ENCODE data around the gene IPMK. TPM values are rescaled to one million over a fixed set of nuclear protein-coding genes. Genes with fewer than 3 reads are reported as not detected.
"Not testable (repeated sequence)": the region's sequence is repeated elsewhere in the genome, so short reads cannot be mapped to it uniquely, and the experiment has no call there.

Gene IPMK
- total RNA-seq, 1 donor from 2014 or later: 6.2 TPM

DNA sequence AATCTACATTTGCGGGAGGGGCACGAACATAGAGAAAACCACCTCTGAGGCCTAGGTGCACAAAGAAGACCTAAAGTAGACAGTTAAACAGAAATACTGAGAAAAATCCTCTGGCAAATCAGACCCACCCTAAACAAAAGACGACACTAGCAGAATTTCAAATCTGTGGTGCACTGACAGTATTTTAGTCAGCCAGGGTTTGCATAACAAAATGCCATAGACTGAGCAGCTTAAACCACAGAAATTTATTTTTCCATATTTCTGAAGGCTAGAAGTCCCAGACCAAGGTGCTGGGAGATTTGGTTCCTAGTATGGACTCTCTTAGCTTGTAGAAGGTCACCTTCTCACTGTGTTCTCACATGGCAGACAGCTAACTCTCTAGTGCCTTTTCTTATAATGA, 26.3 kb downstream of the IPMK start:
- H3K4me3 ChIP-seq (ENCODE audit: low read depth, low read length): no peak overlapping the region
- TF ChIP-seq, protein P1, sequence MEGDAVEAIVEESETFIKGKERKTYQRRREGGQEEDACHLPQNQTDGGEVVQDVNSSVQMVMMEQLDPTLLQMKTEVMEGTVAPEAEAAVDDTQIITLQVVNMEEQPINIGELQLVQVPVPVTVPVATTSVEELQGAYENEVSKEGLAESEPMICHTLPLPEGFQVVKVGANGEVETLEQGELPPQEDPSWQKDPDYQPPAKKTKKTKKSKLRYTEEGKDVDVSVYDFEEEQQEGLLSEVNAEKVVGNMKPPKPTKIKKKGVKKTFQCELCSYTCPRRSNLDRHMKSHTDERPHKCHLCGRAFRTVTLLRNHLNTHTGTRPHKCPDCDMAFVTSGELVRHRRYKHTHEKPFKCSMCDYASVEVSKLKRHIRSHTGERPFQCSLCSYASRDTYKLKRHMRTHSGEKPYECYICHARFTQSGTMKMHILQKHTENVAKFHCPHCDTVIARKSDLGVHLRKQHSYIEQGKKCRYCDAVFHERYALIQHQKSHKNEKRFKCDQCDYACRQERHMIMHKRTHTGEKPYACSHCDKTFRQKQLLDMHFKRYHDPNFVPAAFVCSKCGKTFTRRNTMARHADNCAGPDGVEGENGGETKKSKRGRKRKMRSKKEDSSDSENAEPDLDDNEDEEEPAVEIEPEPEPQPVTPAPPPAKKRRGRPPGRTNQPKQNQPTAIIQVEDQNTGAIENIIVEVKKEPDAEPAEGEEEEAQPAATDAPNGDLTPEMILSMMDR (conservative IDR thresholded peaks at IDR 0.05; ENCODE audit: low read depth, low read length): no peak
- no peak for DNase-seq (ENCODE audit: low read depth)

- no peak overlapping the region for H3K4me3 ChIP-seq (ENCODE audit: low read depth, low read length)
- TF ChIP-seq, protein P1 (conservative IDR thresholded peaks at IDR 0.05; ENCODE audit: low read depth, low read length): no peak
- DNase-seq (ENCODE audit: low read depth): no peak
Measured at GRCh38 chr10:58240531-58240930, 27.2 kb downstream of the IPMK start.

GRCh38 chr10:58239561-58240169, 28.0 kb downstream of the IPMK start:
- H3K4me3 ChIP-seq (ENCODE audit: low read depth, low read length): no peak overlapping the region
- TF ChIP-seq, protein P1 (conservative IDR thresholded peaks at IDR 0.05; ENCODE audit: low read depth, low read length): no peak
- no peak for DNase-seq (ENCODE audit: low read depth)

DNA sequence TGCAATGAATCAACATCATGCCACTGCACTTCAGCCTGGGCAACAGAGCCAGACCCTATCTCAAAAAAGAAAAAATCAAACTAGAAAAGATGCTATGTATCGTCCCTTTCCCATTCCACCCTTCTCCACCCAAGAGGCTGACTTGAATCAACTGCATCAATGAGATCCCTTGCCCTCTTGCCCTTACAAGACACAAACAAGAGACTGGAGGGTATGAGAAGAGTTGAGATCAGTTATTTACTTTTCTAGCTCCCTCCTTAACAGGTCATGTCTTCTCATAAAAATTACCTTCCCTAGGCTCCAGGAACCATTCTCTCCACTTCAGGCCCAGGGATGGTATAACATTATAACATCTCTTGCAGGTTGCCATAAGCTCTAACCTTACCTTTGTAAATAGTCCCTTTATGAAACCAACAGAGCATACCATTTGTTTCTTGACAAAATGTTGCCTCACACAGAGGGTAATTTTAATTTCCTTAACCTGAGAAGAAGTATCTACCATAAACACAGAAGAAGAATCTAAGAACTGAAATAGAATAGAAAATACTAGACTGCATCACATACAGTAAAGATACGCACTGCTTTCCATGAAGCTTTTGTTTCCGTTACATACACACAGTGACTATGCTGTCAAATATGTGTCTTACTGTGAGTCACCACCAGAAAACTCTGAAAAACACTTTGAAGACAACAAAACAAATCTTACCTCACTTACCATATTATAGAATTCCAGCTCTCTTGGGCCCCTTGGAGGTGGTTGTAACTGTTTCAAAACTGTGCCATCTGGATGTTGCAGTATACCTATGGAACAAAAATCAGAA, 30.5 kb downstream of the IPMK start:
- peak; percentile 93 for DNase-seq (ENCODE audit: low read depth)
- H3K4me3 ChIP-seq (ENCODE audit: low read depth, low read length): no peak overlapping the region
- TF ChIP-seq, protein P1 (conservative IDR thresholded peaks at IDR 0.05; ENCODE audit: low read depth, low read length): no peak

DNA sequence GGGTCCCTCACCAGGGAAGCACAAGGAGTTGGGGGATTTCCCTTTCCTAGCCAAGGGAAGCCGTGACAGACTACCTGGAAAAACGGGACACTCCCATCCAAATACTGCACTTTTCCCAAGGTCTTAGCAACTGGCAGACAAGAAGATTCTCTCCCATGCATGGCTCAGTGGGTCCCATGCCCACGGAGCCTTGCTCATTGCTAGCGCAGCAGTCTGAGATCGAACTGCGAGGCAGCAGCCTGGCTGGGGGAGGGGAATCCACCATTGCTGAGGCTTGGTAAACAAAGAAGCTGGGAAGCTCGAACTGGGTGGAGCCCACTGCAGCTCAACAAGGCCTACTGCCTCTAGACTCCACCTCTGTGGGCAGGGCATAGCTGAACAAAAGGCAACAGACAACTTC, 37.8 kb downstream of the IPMK start:
- not testable (repeated sequence) for H3K4me3 ChIP-seq (ENCODE audit: low read depth, low read length); DNase-seq (ENCODE audit: low read depth)

DNA sequence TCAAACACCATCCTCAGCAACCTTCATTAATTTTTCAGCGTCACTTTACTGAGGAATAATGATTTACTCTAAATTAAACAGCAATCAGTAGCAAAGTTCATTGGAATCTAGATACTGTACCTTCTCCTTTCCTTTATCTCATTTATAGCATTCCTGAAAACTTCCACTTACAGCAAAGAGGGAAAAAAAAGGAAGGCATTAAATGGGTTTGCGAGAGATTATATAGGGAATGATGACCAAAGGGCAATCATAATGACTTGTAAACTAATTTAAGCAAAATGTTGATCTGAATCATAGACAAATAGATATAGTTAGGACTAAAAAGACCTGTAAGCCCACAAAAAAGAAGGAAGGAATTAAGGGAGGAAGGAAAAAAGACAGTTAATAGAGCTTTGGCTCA, 42.0 kb downstream of the IPMK start:
- no peak overlapping the region for H3K4me3 ChIP-seq (ENCODE audit: low read depth, low read length)
- no peak for DNase-seq (ENCODE audit: low read depth)
- TF ChIP-seq, protein P1 (conservative IDR thresholded peaks at IDR 0.05; ENCODE audit: low read depth, low read length): no peak

DNA sequence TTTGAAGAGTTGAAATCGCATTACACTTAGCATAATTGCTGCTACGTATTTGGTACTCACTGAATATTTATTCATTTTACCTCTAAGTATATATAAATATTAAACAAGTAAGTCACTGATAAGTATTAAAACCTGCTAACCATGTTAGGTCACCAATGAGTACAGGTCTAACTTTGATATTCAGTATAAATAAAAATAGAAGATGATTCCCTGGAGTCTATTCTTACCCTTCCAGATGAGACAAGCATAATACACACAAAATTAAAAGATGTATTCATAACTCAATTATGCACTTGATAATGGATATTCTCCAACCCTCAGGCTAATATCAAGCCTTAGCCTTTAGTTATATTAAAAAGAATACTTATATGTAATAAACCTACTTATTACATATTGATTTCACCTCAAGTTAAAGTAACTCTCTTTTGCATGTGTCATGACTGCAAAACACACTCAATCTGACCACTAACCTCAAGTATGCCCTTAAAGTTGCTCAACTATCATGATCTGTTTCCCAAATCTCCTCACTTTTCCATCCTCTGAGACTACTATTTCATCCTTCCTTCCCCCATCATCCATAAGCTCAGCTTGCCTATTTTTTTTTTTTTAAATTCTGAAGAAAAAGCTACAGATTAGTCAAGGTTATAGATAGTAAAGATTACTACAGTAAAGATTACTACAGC, 46.8 kb downstream of the IPMK start:
- DNase-seq (ENCODE audit: low read depth): no peak
- H3K4me3 ChIP-seq (ENCODE audit: low read depth, low read length): no peak overlapping the region
- TF ChIP-seq, protein P1 (conservative IDR thresholded peaks at IDR 0.05; ENCODE audit: low read depth, low read length): no peak
